ENCODE measurements around the gene FGF19. TPM values are rescaled to one million over a fixed set of nuclear protein-coding genes. Genes with fewer than 3 reads are reported as not detected.

Gene FGF19
- total RNA-seq, 1 experiment from 2014 or later: 7.4 TPM

GRCh38 chr11:69748637-69749036 is 44.8 kb upstream of the FGF19 start:
- Histone ChIP-seq H3K23me2 (ENCODE audit: insufficient read length, low read depth, low read length, poor library complexity, severe bottlenecking) (no peaks in the 10 kb centered on the region), H4K91ac (ENCODE audit: insufficient read length, low read depth, low read length) (no peak overlapping the region)

More at GRCh38 chr11:69748637-69749036, 44.8 kb upstream of the FGF19 start:
- Histone ChIP-seq H3K9ac (ENCODE audit: extremely low read depth, insufficient read length, low read length) (no peak overlapping the region), H3K79me1 (ENCODE audit: insufficient read depth, low read depth, low read length, poor library complexity, severe bottlenecking) (no peaks in the 10 kb centered on the region), H4K8ac (replicated peaks; ENCODE audit: insufficient read length, low read depth, low read length) (no peak overlapping the region), H3K4me1 (ENCODE audit: insufficient read depth, low read length) (no peaks in the 10 kb centered on the region; the same call in 1 of the 2 replicates), H4K5ac (ENCODE audit: insufficient read length, low read depth, low read length) (no peak overlapping the region), H2BK12ac (ENCODE audit: insufficient read length, low read depth, low read length) (no peak overlapping the region), H2AK5ac (ENCODE audit: insufficient read length, low read length) (no peak overlapping the region), H3K79me2 (ENCODE audit: insufficient read depth, low read length) (no peaks in the 10 kb centered on the region), H3K18ac (ENCODE audit: insufficient read length, low read depth, low read length) (no peak overlapping the region), H2AFZ (ENCODE audit: low read length) (no peak overlapping the region), H2BK15ac (ENCODE audit: low read depth, low read length) (no peak overlapping the region), H2BK5ac (ENCODE audit: insufficient read length, low read length) (no peak overlapping the region), H3K9me3 (ENCODE audit: control insufficient read depth, low read depth, low read length) (no peaks in the 10 kb centered on the region), H2BK20ac (ENCODE audit: low read depth, low read length, poor library complexity, severe bottlenecking) (no peak overlapping the region), H4K20me1 (ENCODE audit: control insufficient read depth, insufficient read depth, insufficient read length) (no peaks in the 10 kb centered on the region), H3K56ac (ENCODE audit: insufficient read length, low read depth, low read length) (no peak overlapping the region), H2BK120ac (ENCODE audit: low read depth, low read length, poor library complexity, severe bottlenecking) (no peak overlapping the region), H3K27ac (ENCODE audit: insufficient read length, low read depth, low read length) (no peak overlapping the region), H3K14ac (ENCODE audit: insufficient read depth, low read length) (no peak overlapping the region), H3K4me2 (ENCODE audit: insufficient read depth, insufficient read length, low read length) (no peak overlapping the region), H3K4ac (ENCODE audit: low read depth, low read length) (no peak overlapping the region), H3T11ph (ENCODE audit: low read length) (no peak overlapping the region), H3K27me3 (ENCODE audit: insufficient read depth, low read length) (no peaks in the 10 kb centered on the region), H3K23ac (ENCODE audit: insufficient read length, low read depth, low read length) (no peak overlapping the region)
- no peaks in the 10 kb centered on the region for H3K9me3 Mint-ChIP-seq
- H3K27me3 Mint-ChIP-seq (ENCODE audit: low read depth): peaks cover 2% of the 10 kb centered on the region
- TF ChIP-seq CTCF (conservative IDR thresholded peaks at IDR 0.05): no peak
- no peaks in the 10 kb centered on the region for H3K36me3 Mint-ChIP-seq (ENCODE audit: insufficient read depth in 1 of 3, low read depth in 3 of 3)
- no peak overlapping the region for H3K4me3 Mint-ChIP-seq
- H3K4me1 Mint-ChIP-seq: peaks cover 20 to 31% of the 10 kb centered on the region in 2 experiments
- no CpG with 5 or more reads among the region's 11 CpGs for WGBS (ENCODE audit: extremely low coverage, insufficient read length, low lambda C conversion rate)
- H3K27ac Mint-ChIP-seq: peak overlapping the region in 1 of 3 experiments; percentile 63; a peak in 2 of 7 replicates
- no peak for DNase-seq
